Iris pigment epithelial cell (primary cell): ENCODE data around the gene MACROD1.

Experiments used
- DNase-seq: peaks from one replicate; pipeline ENCODE4 v3.0.0-alpha.2; 2011; ENCODE audit warnings: low read depth

MACROD1 gene, protein sequence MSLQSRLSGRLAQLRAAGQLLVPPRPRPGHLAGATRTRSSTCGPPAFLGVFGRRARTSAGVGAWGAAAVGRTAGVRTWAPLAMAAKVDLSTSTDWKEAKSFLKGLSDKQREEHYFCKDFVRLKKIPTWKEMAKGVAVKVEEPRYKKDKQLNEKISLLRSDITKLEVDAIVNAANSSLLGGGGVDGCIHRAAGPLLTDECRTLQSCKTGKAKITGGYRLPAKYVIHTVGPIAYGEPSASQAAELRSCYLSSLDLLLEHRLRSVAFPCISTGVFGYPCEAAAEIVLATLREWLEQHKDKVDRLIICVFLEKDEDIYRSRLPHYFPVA

DNA sequence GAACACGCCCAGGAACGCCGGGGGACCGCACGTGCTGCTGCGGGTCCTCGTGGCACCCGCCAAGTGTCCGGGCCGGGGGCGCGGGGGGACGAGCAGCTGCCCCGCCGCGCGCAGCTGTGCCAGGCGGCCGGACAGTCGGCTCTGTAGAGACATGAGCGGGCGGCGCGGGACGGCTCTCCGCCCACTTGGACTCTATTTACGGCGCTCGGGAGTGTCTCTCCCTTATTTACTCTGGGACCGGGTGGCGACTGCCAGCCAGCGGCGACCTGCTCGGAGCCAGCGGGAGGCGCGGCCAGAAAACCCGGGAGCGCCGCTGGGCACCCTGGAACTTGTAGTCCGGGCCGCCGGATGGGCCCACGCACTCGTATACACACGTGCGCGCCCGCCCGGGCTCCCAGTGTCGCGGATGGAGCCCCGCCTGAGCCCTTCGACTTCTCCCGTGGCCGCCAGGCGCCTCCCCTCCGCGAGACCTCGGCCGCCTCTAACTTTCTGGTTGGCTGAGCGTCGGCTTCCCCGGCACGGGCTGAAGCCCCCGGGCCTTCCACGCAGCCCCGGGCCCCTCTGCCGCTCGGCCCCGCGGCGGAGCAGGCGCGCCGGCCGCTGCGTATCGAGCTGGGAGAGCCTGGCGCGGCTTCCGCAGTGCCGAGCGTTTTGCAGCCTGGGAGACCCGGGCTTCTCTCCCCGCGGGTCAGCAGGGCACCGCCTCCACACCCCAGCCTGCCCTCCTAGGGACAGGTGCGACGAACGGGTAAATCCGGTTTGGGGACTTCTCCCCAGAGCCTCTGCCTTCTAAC, at the start of gene MACROD1:
Gene MACROD1 (minus strand): TSS at position 272 of the 794 bp plus-strand sequence. CDS start 119 bp downstream, at position 153.
- peak; percentile 74 for DNase-seq

DNA sequence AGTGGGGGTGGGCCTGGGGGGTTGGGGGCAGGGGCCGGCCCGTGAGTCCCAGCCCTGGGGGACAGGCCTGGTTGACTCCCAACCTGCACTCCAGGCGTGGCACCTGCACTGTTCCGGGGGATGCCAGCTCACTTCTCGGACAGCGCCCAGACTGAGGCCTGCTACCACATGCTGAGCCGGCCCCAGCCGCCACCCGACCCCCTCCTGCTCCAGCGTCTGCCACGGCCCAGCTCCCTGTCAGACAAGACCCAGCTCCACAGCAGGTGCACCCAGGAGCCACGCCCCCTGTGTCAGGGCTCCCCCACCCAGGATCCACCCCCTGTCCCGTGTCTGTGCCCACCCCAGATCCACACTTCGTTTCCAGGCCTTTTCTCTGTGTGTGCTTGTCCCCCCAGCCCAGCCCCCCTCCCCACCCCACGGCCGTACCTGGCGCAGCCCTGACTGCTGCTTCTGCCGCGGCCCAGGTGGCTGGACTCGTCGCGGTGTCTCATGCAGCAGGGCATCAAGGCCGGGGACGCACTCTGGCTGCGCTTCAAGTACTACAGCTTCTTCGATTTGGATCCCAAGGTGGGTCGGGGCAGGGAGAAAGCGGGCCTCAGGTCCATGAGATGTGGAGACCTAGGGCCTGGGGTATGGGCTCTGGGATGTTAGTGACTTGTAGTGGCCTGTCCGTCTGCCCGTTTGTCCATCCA, 45.4 kb upstream of the MACROD1 start:
- no peak for DNase-seq

DNA sequence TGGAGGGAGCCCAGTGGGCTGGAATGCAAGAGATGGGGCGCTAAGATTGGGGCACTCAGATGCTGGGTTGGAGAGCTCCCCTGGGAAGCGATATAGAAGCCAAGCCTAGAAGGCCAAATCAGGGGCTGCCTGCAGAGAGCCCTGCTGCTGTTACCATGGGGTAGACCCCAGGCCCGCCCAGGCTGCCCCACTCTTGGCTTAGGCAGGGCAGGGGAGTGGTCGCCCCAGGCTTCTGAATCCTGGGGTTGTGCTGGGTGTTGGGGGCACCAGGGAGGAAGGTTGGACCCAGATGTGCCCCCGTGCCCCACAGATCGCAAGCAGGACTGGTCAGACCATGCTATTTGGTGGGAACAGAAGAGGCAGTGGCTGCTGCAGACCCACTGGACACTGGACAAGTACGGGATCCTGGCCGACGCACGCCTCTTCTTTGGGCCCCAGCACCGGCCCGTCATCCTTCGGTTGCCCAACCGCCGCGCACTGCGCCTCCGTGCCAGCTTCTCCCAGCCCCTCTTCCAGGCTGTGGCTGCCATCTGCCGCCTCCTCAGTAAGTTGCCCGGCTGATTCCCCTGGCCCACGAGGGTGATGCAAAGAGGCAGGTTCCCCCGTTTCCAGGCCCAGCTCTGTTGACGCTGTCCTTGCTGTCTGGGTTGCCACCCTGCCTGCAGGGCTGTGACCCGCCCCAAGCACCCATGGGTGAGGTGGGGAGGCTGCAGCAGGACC, 44.5 kb upstream of the MACROD1 start:
- DNase-seq = no peak

DNA sequence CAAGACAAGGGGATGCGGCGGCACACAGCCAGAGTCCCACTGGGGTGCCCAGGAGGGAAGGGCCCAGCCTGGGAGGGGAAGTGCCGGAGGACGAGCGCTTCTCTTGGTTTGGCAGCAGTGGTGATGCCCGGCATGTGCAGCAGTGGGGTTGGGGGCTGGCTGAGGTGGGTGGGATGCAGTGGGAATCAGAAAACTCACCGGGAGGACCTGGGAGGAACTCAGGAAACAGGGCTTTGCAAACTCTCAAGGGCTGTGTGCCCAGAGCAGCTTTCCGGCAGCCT, 43.6 kb upstream of the MACROD1 start:
- no peak for DNase-seq

DNA sequence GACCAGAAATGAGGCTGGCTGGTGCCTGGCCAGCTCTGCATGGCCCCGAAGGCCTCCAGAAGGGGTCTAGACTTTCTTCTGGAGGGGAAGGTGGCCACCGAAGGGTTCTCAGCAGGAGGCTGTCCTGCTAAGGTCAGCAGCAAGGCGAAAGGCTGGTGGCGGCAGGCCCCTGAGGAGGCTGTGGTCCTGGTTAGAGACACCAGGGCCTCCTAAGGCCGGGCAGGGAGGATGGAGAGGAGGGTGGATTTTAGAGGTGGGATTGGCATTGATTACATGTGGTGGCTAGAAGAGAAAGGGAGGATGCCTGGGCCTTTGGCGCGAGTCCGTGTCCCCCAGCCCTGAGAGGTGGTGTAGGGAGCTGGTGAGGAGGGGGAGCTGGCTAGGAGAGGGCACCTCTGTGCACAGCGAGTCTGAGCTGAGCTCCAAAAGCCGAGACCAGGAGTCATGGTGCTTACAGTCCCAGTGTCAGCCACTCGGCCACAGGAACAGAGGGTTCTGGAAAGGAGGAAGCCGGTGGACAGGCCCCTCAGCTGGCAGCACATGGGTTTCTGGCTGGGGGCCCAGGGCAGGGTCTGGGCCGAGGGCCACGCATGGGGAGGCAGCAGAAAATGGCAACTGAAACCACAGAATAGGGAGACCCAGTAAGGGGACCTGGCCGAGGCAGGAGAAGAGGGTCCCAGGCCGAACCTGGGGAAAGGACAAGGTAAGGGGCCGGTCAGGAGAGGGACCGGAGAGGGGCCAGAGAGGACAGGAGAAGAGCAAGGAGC, 43.1 kb upstream of the MACROD1 start:
- no peak for DNase-seq

DNA sequence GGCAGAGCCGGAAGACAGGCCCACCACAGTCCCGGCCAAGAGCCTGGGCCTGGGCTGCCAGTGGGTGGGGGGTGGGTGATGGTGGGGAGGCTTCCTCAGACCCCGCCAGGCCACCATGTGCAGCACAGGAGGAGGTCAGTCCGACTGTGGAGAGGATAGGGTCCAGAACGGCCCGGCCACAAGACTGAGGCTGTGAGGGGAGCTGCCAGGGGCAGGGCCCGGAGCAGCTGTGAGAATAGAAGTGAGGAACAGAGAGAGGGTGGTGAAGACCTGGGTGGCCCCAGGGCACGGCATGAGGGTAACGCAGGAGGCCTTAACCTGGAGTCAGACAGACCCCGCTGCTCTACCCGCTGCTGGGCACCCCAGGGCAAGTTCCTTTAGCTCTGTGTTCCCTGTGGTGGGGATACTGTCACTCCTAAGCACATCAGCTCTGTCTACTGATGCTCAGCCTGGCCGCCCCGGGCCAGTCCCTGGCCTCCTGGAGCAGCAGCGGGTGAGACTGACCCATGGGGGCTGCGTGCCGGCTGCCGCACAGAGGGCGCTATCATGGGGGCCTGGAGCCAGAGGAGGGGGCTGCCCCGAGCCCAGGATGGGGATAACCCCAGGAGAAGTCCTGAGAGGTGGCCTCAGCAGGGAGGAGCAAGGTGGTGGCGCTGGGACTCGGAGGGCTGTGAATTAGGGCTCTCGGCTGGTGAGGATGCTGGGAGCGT, 42.3 kb upstream of the MACROD1 start:
- no peak for DNase-seq

DNA sequence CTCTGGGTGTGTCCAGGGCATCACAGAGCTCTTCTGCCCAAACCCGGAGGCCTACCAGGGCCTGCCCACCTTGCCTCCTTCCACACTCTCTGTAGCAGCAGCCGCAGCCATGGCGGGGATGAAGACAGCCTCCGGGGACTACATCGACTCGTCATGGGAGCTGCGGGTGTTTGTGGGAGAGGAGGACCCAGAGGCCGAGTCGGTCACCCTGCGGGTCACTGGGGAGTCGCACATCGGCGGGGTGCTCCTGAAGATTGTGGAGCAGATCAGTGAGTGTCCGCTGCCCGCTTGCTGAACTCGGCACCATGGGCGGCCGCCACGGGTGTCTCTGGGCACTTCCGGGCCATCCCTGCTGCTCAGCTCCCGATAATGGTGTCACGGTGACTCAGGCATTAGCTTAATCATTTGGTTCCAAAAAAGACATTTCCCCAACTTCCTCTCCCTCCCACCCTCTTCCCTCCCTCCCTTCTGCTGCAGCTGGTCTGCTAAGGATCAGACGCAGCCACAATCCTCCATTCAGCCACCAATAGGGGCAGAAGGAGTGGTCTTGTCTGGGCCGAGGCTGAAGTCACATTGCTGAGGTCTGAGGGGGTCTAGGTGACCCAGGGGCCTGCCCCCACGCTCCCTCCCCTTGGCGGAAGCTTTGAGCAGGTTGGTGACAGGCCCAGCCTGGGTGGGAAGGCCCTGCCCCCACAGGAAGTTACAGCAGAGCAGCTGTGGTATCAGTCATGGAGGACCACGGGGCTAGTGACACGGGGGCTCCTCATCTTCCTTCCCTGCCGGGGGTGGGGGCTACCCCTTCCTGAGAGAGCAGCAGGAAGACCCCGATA, 41.6 kb upstream of the MACROD1 start:
- DNase-seq = peak; percentile 70

DNA sequence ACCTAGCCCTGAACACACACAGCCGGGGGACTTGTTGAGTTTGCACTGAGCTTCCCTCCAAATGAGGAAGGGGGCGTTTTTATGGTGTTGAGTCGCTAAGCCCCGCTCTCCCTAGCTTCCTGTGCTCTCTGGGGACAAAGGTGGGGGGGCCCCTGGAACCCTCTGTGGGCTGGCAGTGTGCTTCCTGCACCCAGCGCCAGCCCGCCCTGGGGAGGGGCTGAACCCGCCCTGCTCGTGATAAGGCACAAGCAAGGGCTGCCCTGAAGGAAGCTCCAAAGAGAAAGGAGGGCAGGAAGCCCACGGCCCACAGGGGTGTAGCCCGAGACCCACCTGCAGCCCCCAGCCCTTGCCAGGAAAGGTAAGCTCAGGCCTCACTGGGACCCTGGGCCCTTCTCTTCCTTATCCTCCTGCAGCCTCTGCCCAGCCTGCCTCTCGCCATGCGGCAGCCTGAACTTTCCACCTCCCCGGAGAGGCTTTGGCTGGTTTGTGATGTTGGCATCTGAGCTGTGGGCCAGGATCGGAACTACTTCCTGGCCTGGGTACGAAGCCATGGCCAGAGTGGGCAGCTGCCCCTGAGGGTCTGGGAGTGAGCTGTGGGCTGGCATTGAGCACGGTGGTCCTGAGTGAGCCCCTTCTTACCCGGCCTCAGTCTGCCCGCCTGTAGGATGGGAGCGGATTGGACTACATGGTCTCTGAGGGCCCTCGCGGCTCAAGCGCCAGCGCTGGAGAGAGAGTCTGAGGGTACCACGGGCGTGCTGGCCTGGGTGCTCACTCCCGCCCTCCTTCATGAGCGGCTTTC, 40.7 kb upstream of the MACROD1 start, which contains the start of gene FERMT3:
Gene FERMT3 (plus strand): TSS at position 265 of the 799 bp plus-strand sequence. CDS start 644 bp downstream, outside the sequence.
- no peak for DNase-seq

DNA sequence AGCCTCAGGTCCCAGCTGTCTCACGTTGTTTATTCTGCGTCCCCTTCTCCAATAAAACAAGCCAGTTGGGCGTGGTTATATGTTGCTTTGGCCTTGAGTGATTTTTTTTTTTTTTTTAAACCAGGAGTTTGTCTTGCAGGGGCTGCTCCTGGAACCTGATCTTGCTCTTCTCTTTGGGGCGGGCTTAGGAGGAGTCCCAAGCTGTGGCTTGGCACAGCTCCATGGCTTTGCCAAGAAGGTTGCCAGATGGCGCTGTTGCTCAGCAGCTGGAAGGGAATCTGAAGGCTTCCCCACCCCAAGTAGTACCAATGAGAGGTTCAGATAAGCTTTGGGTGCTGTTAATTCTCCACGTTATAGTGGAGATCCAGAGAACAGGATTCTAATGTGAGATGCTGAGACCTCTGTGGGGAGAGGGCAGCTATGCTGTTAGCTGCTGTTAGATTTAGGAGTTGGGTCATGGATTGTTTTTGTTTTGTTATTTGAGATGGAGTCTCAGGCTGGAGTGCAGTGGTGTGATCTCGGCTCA, 38.6 kb upstream of the MACROD1 start:
- DNase-seq = peak; percentile 98

DNA sequence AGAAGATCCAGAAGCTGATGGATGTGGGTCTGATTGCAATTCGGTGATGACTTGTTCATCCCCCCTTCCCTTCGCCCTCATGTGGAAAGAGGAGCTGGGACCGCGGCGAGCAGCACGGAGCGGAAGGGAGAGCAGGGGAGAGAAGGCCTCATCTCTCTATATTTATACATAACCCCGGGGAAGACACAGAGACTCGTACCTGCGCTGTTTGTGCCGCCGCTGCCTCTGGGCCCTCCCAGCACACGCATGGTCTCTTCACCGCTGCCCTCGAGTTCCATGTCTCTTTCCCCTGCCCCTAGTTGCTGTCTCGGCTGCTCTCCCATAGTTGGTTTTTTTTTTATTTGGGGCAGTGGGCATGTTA, 38.1 kb upstream of the MACROD1 start:
- DNase-seq = no peak

DNA sequence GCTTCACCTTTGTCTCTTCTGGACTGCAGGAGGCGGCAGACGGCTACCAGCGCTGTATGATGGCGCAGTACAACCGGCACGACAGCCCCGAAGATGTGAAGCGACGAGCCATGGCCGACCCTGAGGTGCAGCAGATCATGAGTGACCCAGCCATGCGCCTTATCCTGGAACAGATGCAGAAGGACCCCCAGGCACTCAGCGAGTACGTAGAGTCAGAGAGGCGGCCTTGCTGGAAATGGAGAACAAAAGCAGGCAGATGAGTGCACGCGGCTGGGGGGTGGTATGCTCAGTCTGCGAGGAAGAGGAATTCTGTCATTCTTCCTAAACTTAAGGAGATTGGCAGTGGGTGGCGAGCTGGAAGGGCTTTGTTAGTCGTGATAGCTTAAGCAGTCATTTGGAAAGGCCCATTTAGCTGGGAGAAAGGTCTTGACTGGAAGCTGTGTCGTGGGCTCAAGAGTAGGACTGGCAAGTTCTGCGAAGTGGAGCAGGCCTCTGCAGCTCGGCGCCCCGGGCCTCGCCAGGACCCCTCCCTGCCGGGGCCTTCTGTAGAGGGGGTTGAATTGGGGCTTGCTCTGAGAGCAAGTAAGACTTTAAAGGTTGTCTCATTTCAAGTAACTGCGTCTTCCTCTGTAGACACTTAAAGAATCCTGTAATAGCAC, 37.6 kb upstream of the MACROD1 start:
- no peak for DNase-seq

DNA sequence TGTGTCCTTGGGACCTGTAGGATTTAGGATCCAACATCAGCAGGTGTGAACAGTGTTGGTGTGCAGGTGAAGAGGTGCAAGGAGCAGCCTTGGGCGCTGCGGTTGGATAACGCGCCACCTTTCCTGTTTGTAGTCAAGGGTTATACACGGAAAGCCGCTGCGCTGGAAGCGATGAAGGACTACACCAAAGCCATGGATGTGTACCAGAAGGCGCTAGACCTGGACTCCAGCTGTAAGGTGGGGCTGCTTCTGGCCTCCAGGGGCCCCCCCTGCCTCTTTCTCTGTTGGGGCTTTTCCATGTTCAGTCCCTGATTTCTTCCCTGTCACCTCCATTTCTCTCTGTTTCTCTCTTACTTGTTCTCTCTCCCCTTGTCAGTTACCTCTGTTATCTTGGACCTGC, 37.1 kb upstream of the MACROD1 start:
- no peak for DNase-seq

DNA sequence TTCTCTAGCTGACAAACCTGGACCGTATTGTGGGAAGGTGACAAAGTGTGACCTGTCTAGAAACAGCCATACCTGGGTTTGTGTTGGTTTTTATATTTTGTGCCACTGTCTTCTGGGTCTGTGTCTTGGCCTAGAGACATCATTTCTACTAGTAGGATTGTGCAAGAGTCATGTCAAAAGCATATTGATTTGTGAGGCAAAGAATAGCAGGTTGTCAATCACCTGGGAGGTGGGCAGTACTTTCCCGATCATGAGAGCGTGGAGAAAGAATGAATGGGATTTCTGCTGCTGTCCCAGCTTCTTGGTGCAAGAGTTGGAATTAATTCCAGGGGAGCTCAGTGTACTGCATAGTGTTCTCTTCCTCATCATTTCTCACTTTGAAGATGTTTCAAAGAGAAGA, 35.6 kb upstream of the MACROD1 start:
- no peak for DNase-seq

DNA sequence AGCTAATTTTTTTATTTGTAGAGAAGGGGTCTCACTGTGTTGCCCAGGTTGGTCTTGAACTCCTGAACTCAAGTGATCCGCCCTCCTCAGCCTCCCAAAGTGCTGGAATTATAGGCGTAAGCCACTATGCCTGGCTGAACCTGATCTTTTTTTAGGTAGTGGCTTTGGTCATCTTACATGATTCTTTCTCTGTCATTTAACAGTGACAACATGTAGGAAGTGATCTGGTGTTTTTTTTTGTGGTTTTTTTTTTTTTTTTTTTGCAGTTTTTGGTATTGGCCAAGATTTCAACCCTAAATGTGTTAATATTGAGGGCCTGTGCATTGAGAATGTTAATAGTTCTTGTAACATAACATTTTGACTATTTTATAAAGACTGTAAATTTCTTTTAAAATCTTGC, 32.6 kb upstream of the MACROD1 start:
- no peak for DNase-seq

DNA sequence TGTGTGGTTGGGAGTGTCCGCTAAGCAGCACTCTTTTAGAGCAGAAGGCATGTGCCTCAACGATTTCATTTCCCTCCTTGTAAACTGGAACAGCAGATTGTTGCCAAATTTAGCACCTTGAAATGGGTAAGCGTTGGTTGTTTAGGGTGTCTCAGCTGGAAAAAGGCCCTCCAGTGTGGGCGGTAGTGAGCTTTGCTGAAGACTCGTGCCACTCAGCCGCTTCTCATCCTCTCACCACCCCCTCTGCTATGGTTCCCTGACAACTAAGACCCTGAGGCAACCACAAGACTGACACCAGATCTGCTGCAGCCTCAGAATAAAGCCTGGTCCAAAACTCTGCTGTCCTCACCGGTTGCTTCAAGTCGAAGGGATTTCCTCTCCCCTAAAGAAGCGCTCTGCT, 30.7 kb upstream of the MACROD1 start:
- DNase-seq = no peak

DNA sequence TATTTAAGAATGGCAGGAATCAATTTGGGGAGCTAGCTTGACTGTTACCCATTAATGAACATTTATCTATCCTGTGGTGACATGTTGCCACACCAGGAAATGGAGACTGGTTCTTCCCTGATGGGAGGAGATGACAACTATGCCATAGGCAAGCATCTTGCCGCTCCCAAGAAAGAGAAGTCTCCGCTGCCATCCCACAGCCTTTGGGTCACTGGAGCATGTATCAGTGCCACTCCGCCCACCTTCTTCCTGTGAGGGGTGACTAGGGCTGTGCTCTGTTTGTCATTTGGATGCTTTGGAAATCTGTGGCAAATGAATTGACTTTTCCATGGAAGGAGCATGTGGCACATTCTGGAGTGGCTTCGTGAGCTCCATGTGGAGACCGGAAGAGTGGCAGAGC, 26.5 kb upstream of the MACROD1 start:
- no peak for DNase-seq

DNA sequence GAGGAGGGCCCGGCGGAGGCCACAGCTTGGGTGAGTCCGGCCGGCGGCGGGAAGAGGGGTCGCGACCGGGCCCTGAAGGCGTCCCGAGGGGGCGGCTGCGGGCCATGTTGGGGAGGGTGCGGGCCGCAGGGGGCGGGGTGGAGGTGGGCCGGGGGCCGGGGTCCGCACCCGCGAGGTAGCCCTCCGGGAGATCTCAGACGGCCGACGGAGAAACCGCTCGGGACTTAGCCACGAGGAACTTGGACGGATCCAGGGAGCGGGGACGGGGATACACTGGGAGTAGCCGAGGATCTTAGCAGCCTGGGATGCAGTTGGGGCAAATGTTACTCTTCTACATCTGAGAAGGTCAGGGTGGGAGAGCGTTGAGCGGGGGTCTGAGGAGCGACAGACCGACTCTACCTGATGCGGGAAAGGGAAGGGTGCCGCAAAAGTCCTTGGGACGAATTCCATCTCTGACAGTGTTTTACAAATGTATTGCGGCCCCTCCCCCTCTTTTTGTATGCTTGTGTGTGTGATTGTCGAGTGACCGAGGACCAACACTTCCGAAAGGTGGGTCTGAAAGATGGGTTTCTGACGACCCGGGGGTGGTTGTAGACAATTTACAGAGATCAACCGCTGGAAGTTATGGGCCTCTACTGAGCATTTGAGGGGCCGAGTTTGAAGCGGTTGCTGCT, 20.7 kb upstream of the MACROD1 start:
- DNase-seq = peak; percentile 24
